ENCODE results near the gene INAFM2. TPM values are rescaled to one million over a fixed set of nuclear protein-coding genes. Genes with fewer than 3 reads are reported as not detected.

Gene INAFM2
- total and polyA plus RNA-seq, 10 of the 15 experiments (the other 5 are each of a cell fraction or from before 2014, with no cell fraction given): 0.75 to 8.1 (median 3.9) TPM

DNA sequence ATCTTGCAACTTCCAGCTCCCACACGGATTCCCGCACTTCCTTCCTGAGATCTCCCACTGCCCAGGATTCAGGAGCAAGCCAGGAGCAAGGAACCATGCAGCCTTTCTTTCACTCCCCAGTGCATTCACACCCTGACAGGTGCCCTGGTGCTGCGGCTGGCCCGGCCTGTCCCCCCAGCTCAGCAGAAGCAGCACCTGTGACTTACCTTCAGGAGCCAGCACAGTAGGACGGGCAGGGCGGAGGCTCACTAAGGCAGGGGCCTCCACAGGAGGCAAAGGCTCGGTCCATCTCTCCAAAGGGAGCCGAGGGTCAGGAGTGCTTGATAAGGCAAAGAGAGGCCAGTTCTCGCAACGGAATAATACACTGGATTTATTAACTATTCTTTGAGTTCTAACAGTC lies 45.5 kb upstream of the INAFM2 start:
- peaks cover 2 to 12% of the 10 kb centered on the region in 2 experiments; a peak in 3 of 4 replicates for H3K27me3 ChIP-seq (replicated peaks in 1 of 2; ENCODE audit: control insufficient read depth in 2 of 2, insufficient read depth in 2 of 2, low read length in 1 of 2)
- no peaks in the 10 kb centered on the region for H3K9me3 ChIP-seq (replicated peaks; ENCODE audit: control insufficient read depth, insufficient read depth, low read length)
- H3K4me3 ChIP-seq: no peak overlapping the region
- CTCF ChIA-PET: interaction anchor here (0.5 to 11.7 kb wide), 16 partner anchors 12 to 354 kb away, joined by 3 to 296 read pairs (median 10); partner anchors contain the start of genes CCDC9B and PLCB2
- POLR2A ChIA-PET: interaction anchor here (1.7 kb wide), 1 partner anchor 60 kb away, joined by 6 read pairs; no protein-coding TSS in a partner anchor
- ATAC-seq (no peak), DNase-seq (ENCODE audit: low read depth, low spot score) (no peak), FAIRE-seq (no peak)
- no peak overlapping the region for H2AFZ ChIP-seq (ENCODE audit: control insufficient read depth, low read depth, low read length)
- intact Hi-C loops (cut with micrococcal nuclease; ENCODE audit: unreplicated experiment) (loop anchor here (5.0 to 10.0 kb wide), 3 partner anchors 144 to 393 kb away; partner anchors contain the start of gene BMF), in situ Hi-C loops (cut with MboI) (loop anchor here (5.0 to 10.0 kb wide), 3 partner anchors 34 to 493 kb away; partner anchors contain the start of gene FSIP1)
- RAD21 ChIA-PET (ENCODE audit: unreplicated experiment): interaction anchor here (1.2 to 5.7 kb wide), 5 partner anchors 32 to 233 kb away, joined by 3 to 93 read pairs (median 11); partner anchors contain the start of genes CCDC9B and PLCB2
- H3K9ac ChIP-seq (ENCODE audit: control insufficient read depth, insufficient read depth, low read length): no peak overlapping the region
- no peak overlapping the region for H3K4me2 ChIP-seq (ENCODE audit: control insufficient read depth, insufficient read depth)
- no TSS peak for BruUV-seq (replicated peaks)
- H4K20me1 ChIP-seq (ENCODE audit: control insufficient read depth, insufficient read depth): no peaks in the 10 kb centered on the region; the same call in 1 of the 2 replicates
- TF ChIP-seq BRCA1 (IDR thresholded peaks at IDR 0.05; ENCODE audit: low read depth, low read length) (no peak), IKZF1 (conservative IDR thresholded peaks at IDR 0.05) (no peak), TCF7 (IDR thresholded peaks at IDR 0.05; ENCODE audit: borderline replicate concordance) (no peak)
- H3K27ac ChIP-seq (ENCODE audit: control insufficient read depth, insufficient read depth): no peak overlapping the region
- H3K36me3 ChIP-seq (ENCODE audit: control insufficient read depth in 2 of 2, insufficient read depth in 2 of 2, low read length in 1 of 2): no peaks in the 10 kb centered on the region
- SMC1A ChIA-PET (ENCODE audit: uncharacterized antibody, unreplicated experiment): interaction anchor here (1.3 to 4.8 kb wide), 5 partner anchors 33 to 233 kb away, joined by 5 to 83 read pairs (median 26); partner anchors contain the start of gene PLCB2
- 46% methylated on average over 10 of the region's 10 CpGs for WGBS (ENCODE audit: insufficient coverage, insufficient replicate concordance, low lambda C conversion rate, missing lambda C conversion rate)
- peaks cover 11% of the 10 kb centered on the region for H3K4me1 ChIP-seq (ENCODE audit: control insufficient read depth, insufficient read depth, low read length)
- H3K79me2 ChIP-seq (ENCODE audit: control insufficient read depth, insufficient read depth, low read length): no peaks in the 10 kb centered on the region

DNA sequence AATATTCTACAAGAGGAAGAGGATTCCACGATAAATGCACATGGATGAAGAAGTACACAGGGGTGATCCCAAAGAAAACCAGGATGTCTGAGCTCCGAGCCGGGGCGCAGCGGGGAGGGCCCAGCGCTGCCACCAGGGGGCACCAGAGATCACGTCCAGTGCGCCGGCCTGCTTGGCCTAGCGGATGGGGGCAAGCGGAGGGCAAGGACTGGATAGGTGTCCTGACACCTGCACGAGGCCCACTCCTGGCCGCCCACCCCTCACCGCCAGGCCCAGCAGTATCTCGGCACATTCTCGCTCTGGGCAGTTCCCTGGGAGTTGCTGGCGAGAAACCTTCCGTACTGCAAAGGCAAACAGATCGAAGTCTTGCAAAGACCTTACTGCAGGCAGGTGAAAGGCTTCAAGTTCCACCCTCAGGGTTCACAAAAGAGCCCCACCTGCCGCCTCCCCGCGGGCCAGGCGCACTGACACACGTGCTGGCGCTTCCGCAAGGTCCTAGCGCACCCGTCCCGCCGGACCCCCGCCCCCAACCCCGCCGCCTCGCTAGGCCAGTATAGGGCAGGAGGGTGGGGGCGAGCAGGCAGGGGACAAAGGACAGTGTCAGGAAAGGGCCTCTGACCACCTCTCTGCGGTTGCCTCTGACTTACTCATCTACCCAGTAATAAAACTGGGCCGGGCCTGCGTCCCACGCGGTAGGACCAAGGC lies 43.9 kb upstream of the INAFM2 start:
- Histone ChIP-seq H3K27ac (ENCODE audit: control insufficient read depth, insufficient read depth) (no peak overlapping the region), H4K20me1 (ENCODE audit: control insufficient read depth, insufficient read depth) (no peaks in the 10 kb centered on the region; the same call in 1 of the 2 replicates), H3K79me2 (ENCODE audit: control insufficient read depth, insufficient read depth, low read length) (no peaks in the 10 kb centered on the region), H3K4me2 (ENCODE audit: control insufficient read depth, insufficient read depth) (no peak overlapping the region), H3K4me3 (no peak overlapping the region), H3K36me3 (ENCODE audit: control insufficient read depth in 2 of 2, insufficient read depth in 2 of 2, low read length in 1 of 2) (no peaks in the 10 kb centered on the region), H3K27me3 (replicated peaks in 1 of 2; ENCODE audit: control insufficient read depth in 2 of 2, insufficient read depth in 2 of 2, low read length in 1 of 2) (peaks cover 4 to 17% of the 10 kb centered on the region in 2 experiments), H3K9ac (ENCODE audit: control insufficient read depth, insufficient read depth, low read length) (no peak overlapping the region), H3K9me3 (replicated peaks; ENCODE audit: control insufficient read depth, insufficient read depth, low read length) (no peaks in the 10 kb centered on the region; the same call in 2 of the 3 replicates), H2AFZ (ENCODE audit: control insufficient read depth, low read depth, low read length) (no peak overlapping the region), H3K4me1 (ENCODE audit: control insufficient read depth, insufficient read depth, low read length) (peaks cover 11% of the 10 kb centered on the region)
- DNase-seq (ENCODE audit: low read depth, low spot score): no peak
- in situ Hi-C loops (cut with MboI): loop anchor here (5.0 to 10.0 kb wide), 3 partner anchors 33 to 495 kb away; partner anchors contain the start of gene FSIP1
- peak; percentile 80 for FAIRE-seq
- ChIA-PET CTCF (interaction anchor here (0.6 to 11.7 kb wide), 46 partner anchors 9 to 580 kb away, joined by 3 to 296 read pairs (median 4); partner anchors contain the start of genes BMF, CCDC9B, INAFM2 and PLCB2), POLR2A (interaction anchor here (1.0 to 1.7 kb wide), 3 partner anchors 12 to 62 kb away, joined by 3 to 6 read pairs (median 5); no protein-coding TSS in a partner anchor), SMC1A (ENCODE audit: uncharacterized antibody, unreplicated experiment) (interaction anchor here (0.6 to 4.8 kb wide), 13 partner anchors 8 to 244 kb away, joined by 3 to 83 read pairs (median 5); partner anchors contain the start of gene PLCB2), RAD21 (ENCODE audit: unreplicated experiment) (interaction anchor here (0.6 to 5.7 kb wide), 18 partner anchors 19 to 250 kb away, joined by 3 to 93 read pairs (median 4); partner anchors contain the start of genes CCDC9B and PLCB2)
- 26% methylated on average over 28 of the region's 40 CpGs for WGBS (ENCODE audit: insufficient coverage, insufficient replicate concordance, low lambda C conversion rate, missing lambda C conversion rate)
- peak; percentile 75 for ATAC-seq
- no TSS peak for BruUV-seq (replicated peaks)
- intact Hi-C loops (cut with micrococcal nuclease; ENCODE audit: unreplicated experiment): loop anchor here (1.0 to 10.0 kb wide), 5 partner anchors 31 to 395 kb away; partner anchors contain the start of gene BMF
- peak; percentile 75 for TF ChIP-seq RAD21 (IDR thresholded peaks at IDR 0.05; ENCODE audit: insufficient read depth, low read depth, low read length)
- TF ChIP-seq, protein P1, sequence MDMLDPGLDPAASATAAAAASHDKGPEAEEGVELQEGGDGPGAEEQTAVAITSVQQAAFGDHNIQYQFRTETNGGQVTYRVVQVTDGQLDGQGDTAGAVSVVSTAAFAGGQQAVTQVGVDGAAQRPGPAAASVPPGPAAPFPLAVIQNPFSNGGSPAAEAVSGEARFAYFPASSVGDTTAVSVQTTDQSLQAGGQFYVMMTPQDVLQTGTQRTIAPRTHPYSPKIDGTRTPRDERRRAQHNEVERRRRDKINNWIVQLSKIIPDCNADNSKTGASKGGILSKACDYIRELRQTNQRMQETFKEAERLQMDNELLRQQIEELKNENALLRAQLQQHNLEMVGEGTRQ (IDR thresholded peaks at IDR 0.05; ENCODE audit: borderline replicate concordance, low read depth, low read length): no peak
- no peak for TF ChIP-seq STAT1 (conservative IDR thresholded peaks at IDR 0.05)
- 0 out of 2 replicates have a peak, but pooled peaks have one; percentile 36 for TF ChIP-seq EED (IDR thresholded peaks at IDR 0.05; ENCODE audit: low read depth)
- peak; percentile 92 for TF ChIP-seq SMC3 (IDR thresholded peaks at IDR 0.05; ENCODE audit: borderline replicate concordance, low read length)
- 0 out of 2 replicates have a peak, but pooled peaks have one; percentile 28 for TF ChIP-seq MAX (IDR thresholded peaks at IDR 0.05; ENCODE audit: low read depth, low read length)
- TF ChIP-seq YY1 (IDR thresholded peaks at IDR 0.05; ENCODE audit: low read depth, low read length): 0 out of 2 replicates have a peak, but pooled peaks have one; percentile 37
- TF ChIP-seq, protein P2, sequence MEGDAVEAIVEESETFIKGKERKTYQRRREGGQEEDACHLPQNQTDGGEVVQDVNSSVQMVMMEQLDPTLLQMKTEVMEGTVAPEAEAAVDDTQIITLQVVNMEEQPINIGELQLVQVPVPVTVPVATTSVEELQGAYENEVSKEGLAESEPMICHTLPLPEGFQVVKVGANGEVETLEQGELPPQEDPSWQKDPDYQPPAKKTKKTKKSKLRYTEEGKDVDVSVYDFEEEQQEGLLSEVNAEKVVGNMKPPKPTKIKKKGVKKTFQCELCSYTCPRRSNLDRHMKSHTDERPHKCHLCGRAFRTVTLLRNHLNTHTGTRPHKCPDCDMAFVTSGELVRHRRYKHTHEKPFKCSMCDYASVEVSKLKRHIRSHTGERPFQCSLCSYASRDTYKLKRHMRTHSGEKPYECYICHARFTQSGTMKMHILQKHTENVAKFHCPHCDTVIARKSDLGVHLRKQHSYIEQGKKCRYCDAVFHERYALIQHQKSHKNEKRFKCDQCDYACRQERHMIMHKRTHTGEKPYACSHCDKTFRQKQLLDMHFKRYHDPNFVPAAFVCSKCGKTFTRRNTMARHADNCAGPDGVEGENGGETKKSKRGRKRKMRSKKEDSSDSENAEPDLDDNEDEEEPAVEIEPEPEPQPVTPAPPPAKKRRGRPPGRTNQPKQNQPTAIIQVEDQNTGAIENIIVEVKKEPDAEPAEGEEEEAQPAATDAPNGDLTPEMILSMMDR (IDR thresholded peaks at IDR 0.05 in 2 of 3, conservative IDR thresholded peaks at IDR 0.05 in 1 of 3; ENCODE audit: control insufficient read depth in 2 of 3, extremely low read depth in 1 of 3, insufficient read depth in 1 of 3, low read depth in 3 of 3, low read length in 3 of 3): peak; percentile 93 to 98 (median 93)
